ENCODE data around the gene AFF3.

The AFF3 gene

GRCh38 chr2:99544608-99545007 lies 597.8 kb downstream of the AFF3 start:
- no peak for TF ChIP-seq CTCF (conservative IDR thresholded peaks at IDR 0.05)
- H3K27ac ChIP-seq: no peak overlapping the region

- no peak for TF ChIP-seq CTCF (conservative IDR thresholded peaks at IDR 0.05)
- no peak overlapping the region for H3K27ac ChIP-seq
Observed at GRCh38 chr2:99543247-99543646, 599.1 kb downstream of the AFF3 start.

GRCh38 chr2:99537910-99538485 lies 604.4 kb downstream of the AFF3 start:
- no peak for TF ChIP-seq CTCF (conservative IDR thresholded peaks at IDR 0.05)

GRCh38 chr2:99524056-99524455 lies 618.3 kb downstream of the AFF3 start:
- H3K27ac ChIP-seq: no peak overlapping the region
- TF ChIP-seq CTCF (conservative IDR thresholded peaks at IDR 0.05): no peak

More at GRCh38 chr2:99537910-99538485, 604.4 kb downstream of the AFF3 start:
- H3K27ac ChIP-seq: no peak overlapping the region

GRCh38 chr2:99522157-99522556 lies 620.2 kb downstream of the AFF3 start:
- TF ChIP-seq CTCF (conservative IDR thresholded peaks at IDR 0.05): no peak

GRCh38 chr2:99520813-99521212 lies 621.6 kb downstream of the AFF3 start:
- no peak for TF ChIP-seq CTCF (conservative IDR thresholded peaks at IDR 0.05)
- no peak overlapping the region for H3K27ac ChIP-seq

More at GRCh38 chr2:99522157-99522556, 620.2 kb downstream of the AFF3 start:
- no peak overlapping the region for H3K27ac ChIP-seq

GRCh38 chr2:99520195-99520594 lies 622.2 kb downstream of the AFF3 start:
- H3K27ac ChIP-seq: no peak overlapping the region
- no peak for TF ChIP-seq CTCF (conservative IDR thresholded peaks at IDR 0.05)

Measured in VCaP (cell line).